Mesenchymal stem cell (in vitro differentiated cells and primary cell): Measurements from ENCODE around the gene PALM.

Experiments used
- DNase-seq: peaks from one replicate; pipeline ENCODE4 v3.0.0-alpha.2; 2013
- H2AFZ ChIP-seq: one replicate; pipeline ENCODE4 v1.6.1; 2013; ENCODE audit warnings: low read depth, mild to moderate bottlenecking, control low read depth, inconsistent platforms, low read length, moderate library complexity
- H2AK5ac ChIP-seq: 2 replicates; pipeline ENCODE4 v1.6.1; 2013; ENCODE audit warnings: low read length, moderate library complexity, mild to moderate bottlenecking, inconsistent platforms; ENCODE audit not compliant: severe bottlenecking
- H2BK120ac ChIP-seq: one replicate; pipeline ENCODE4 v1.6.1; 2013; ENCODE audit warnings: low read depth, mild to moderate bottlenecking, inconsistent platforms, low read length, moderate library complexity
- H2BK12ac ChIP-seq, 2 experiments: one replicate each; pipeline ENCODE4 v1.6.1; 2013; ENCODE audit warnings: inconsistent platforms in 2 of 2, low read length in 2 of 2, mild to moderate bottlenecking in 2 of 2, moderate library complexity in 2 of 2, control low read depth in 1 of 2
- H2BK15ac ChIP-seq: one replicate; pipeline ENCODE4 v1.6.1; 2013; ENCODE audit warnings: mild to moderate bottlenecking, low read depth, inconsistent platforms; ENCODE audit not compliant: poor library complexity, severe bottlenecking
- H2BK5ac ChIP-seq: 2 replicates; pipeline ENCODE4 v1.6.1; 2013; ENCODE audit warnings: low read depth, mild to moderate bottlenecking, low read length, control low read depth, inconsistent platforms; ENCODE audit not compliant: poor library complexity, severe bottlenecking
- H3K14ac ChIP-seq, 2 experiments: one replicate each; pipeline ENCODE4 v1.6.1; 2013; ENCODE audit warnings: inconsistent platforms in 2 of 2, low read length in 2 of 2, control low read depth in 1 of 2, mild to moderate bottlenecking in 1 of 2, moderate library complexity in 1 of 2
- H3K18ac ChIP-seq, 2 experiments: one replicate each; pipeline ENCODE4 v1.6.1; 2013; ENCODE audit warnings: inconsistent platforms in 2 of 2, low read length in 2 of 2, control low read depth in 1 of 2, low read depth in 1 of 2, mild to moderate bottlenecking in 1 of 2
- H3K23ac ChIP-seq, 2 experiments: one replicate each; pipeline ENCODE4 v1.6.1; 2013; ENCODE audit warnings: inconsistent platforms in 2 of 2, low read length in 2 of 2, mild to moderate bottlenecking in 2 of 2, moderate library complexity in 2 of 2, control low read depth in 1 of 2
- H3K27ac ChIP-seq: 2 replicates; pipeline ENCODE4 v1.5.1; 2013; ENCODE audit warnings: mild to moderate bottlenecking, moderate library complexity, low read length, control low read depth, inconsistent platforms; ENCODE audit not compliant: poor library complexity, severe bottlenecking
- H3K27me3 ChIP-seq, 2 experiments: 2 replicates each; pipeline versions ENCODE4 v1.6.1 to v1.7.0; 2013; ENCODE audit warnings: low read length in 2 of 2, mild to moderate bottlenecking in 2 of 2, moderate library complexity in 2 of 2, control low read depth in 1 of 2, inconsistent platforms in 1 of 2; ENCODE audit not compliant: control insufficient read depth in 1 of 2, insufficient read depth in 1 of 2
- H3K36me3 ChIP-seq, 2 experiments: 2 replicates each; pipeline versions ENCODE4 v1.6.1 to v1.7.0; 2013; ENCODE audit warnings: low read length in 2 of 2, control low read depth in 1 of 2, inconsistent platforms in 1 of 2, low read depth in 1 of 2, mild to moderate bottlenecking in 1 of 2; ENCODE audit not compliant: insufficient read depth in 2 of 2, control insufficient read depth in 1 of 2
- H3K4ac ChIP-seq, 2 experiments: one replicate each; pipeline ENCODE4 v1.6.1; 2013; ENCODE audit warnings: inconsistent platforms in 2 of 2, low read length in 2 of 2, mild to moderate bottlenecking in 2 of 2, moderate library complexity in 2 of 2, control low read depth in 1 of 2, low read depth in 1 of 2
- H3K4me1 ChIP-seq: 2 replicates; pipeline ENCODE4 v1.6.1; 2013; ENCODE audit warnings: low read depth, low read length, control low read depth; ENCODE audit not compliant: control insufficient read depth, insufficient read depth
- H3K4me2 ChIP-seq: 2 replicates; pipeline ENCODE4 v1.6.1; 2013; ENCODE audit warnings: low read length, mild to moderate bottlenecking, inconsistent platforms; ENCODE audit not compliant: poor library complexity, severe bottlenecking
- H3K4me3 ChIP-seq, 2 experiments: 2 replicates each; pipeline versions ENCODE4 v1.5.1 to v1.7.0; 2013; ENCODE audit warnings: low read length in 2 of 2, mild to moderate bottlenecking in 2 of 2, control low read depth in 1 of 2, low read depth in 1 of 2; ENCODE audit not compliant: insufficient read depth in 1 of 2
- H3K79me1 ChIP-seq: replicated peaks from 2 replicates; pipeline ENCODE4 v1.6.1; 2013; ENCODE audit warnings: mild to moderate bottlenecking, control low read depth, low read length, inconsistent platforms; ENCODE audit not compliant: poor library complexity, severe bottlenecking
- H3K9ac ChIP-seq: 2 replicates; pipeline ENCODE4 v1.7.0; 2013; ENCODE audit warnings: mild to moderate bottlenecking, low read length, moderate library complexity
- H3K9me3 ChIP-seq: 2 replicates; pipeline ENCODE4 v1.7.0; 2013; ENCODE audit warnings: mild to moderate bottlenecking, low read length; ENCODE audit not compliant: control insufficient read depth
- H4K8ac ChIP-seq: one replicate; pipeline ENCODE4 v1.6.1; 2013; ENCODE audit warnings: inconsistent platforms, mild to moderate bottlenecking, low read length, moderate library complexity
- H4K91ac ChIP-seq: one replicate; pipeline ENCODE4 v1.6.1; 2013; ENCODE audit warnings: mild to moderate bottlenecking, low read length, inconsistent platforms
- WGBS: methylation state at CpG from one replicate; pipeline ENCODE4 v1.1.7; 2013; ENCODE audit warnings: mixed read lengths; 5-methylcytosine and 5-hydroxymethylcytosine counted together

The PALM gene

DNA sequence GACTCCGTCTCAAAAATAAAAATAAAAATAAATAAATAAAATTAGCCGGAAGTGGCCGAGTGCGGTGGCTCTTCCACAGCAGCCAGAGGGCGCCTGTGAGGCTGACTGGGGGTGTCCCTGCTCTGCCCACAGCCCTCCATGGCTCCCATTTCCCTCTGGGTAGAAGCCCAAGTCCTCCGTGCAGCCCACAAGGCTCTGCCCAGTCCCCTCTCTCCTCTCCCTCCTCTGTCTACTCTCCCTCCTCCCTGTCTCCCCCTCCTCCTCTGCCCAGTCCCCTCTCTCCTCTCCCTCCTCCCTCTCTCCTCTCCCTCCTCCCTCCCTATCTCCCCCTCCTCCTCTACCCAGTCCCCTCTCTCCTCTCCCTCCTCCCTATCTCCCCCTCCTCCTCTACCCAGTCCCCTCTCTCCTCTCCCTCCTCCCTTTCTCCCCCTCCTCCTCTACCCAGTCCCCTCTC is 62.6 kb downstream of the PALM start:
- H3K79me1 ChIP-seq: no peaks in the 10 kb centered on the region
- peaks cover 16% of the 10 kb centered on the region for H3K4me1 ChIP-seq
- no peak overlapping the region for H2AFZ ChIP-seq
- peak; percentile 70 for DNase-seq
- no peak overlapping the region for H2AK5ac ChIP-seq
- H2BK5ac ChIP-seq: no peak overlapping the region
- no peaks in the 10 kb centered on the region for H3K9me3 ChIP-seq
- H2BK12ac ChIP-seq: no peak overlapping the region
- H3K27ac ChIP-seq: no peak overlapping the region
- H3K9ac ChIP-seq: no peak overlapping the region
- no peak overlapping the region for H2BK120ac ChIP-seq
- H3K14ac ChIP-seq: no peak overlapping the region
- no peaks in the 10 kb centered on the region for H3K27me3 ChIP-seq
- H3K4me3 ChIP-seq: no peak overlapping the region
- peak overlapping the region; percentile 57 for H4K8ac ChIP-seq
- 41% methylated on average over 5 of the region's 6 CpGs for WGBS
- no peak overlapping the region for H4K91ac ChIP-seq
- H3K23ac ChIP-seq: no peak overlapping the region
- no peak overlapping the region for H2BK15ac ChIP-seq
- H3K36me3 ChIP-seq: no peaks in the 10 kb centered on the region
- peak overlapping the region in 1 of 2 experiments; percentile 23 for H3K18ac ChIP-seq
- no peak overlapping the region for H3K4ac ChIP-seq
- H3K4me2 ChIP-seq: no peak overlapping the region

DNA sequence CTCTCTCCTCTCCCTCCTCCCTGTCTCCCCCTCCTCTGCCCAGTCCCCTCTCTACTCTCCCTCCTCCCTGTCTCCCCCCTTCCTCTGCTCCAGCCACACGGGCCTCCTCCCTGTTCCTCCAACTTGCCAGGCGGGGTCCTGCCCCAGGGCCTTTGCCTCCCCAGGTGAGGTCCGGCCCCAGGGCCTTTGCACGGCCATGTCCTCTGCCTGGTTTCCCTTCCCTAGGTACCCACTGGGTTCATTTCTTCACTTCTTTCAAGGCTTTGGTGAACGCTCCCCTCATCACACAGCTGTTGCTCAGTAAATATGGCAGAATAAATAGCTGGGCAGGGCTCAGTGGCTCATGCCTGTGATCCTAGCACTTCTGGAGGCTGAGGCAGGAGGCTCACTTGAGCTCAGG is 63.3 kb downstream of the PALM start:
- WGBS: 88% methylated on average over 5 of the region's 5 CpGs
- H2BK5ac ChIP-seq: no peak overlapping the region
- no peak overlapping the region for H3K4me3 ChIP-seq
- no peaks in the 10 kb centered on the region for H3K9me3 ChIP-seq
- peak overlapping the region; percentile 98 for H2AK5ac ChIP-seq
- H3K9ac ChIP-seq: no peak overlapping the region
- H4K91ac ChIP-seq: no peak overlapping the region
- no peak overlapping the region for H2AFZ ChIP-seq
- H3K4me1 ChIP-seq: peaks cover 20% of the 10 kb centered on the region
- H3K27ac ChIP-seq: no peak overlapping the region
- H3K23ac ChIP-seq: no peak overlapping the region
- H3K4me2 ChIP-seq: no peak overlapping the region
- H3K14ac ChIP-seq: no peak overlapping the region
- no peak overlapping the region for H4K8ac ChIP-seq
- H2BK12ac ChIP-seq: peak overlapping the region in 1 of 2 experiments; percentile 22
- DNase-seq: no peak
- H2BK120ac ChIP-seq: no peak overlapping the region
- H2BK15ac ChIP-seq: no peak overlapping the region
- peak overlapping the region in 1 of 2 experiments; percentile 11 for H3K4ac ChIP-seq
- H3K79me1 ChIP-seq: no peaks in the 10 kb centered on the region
- H3K27me3 ChIP-seq: no peaks in the 10 kb centered on the region
- H3K36me3 ChIP-seq: no peaks in the 10 kb centered on the region
- H3K18ac ChIP-seq: no peak overlapping the region

DNA sequence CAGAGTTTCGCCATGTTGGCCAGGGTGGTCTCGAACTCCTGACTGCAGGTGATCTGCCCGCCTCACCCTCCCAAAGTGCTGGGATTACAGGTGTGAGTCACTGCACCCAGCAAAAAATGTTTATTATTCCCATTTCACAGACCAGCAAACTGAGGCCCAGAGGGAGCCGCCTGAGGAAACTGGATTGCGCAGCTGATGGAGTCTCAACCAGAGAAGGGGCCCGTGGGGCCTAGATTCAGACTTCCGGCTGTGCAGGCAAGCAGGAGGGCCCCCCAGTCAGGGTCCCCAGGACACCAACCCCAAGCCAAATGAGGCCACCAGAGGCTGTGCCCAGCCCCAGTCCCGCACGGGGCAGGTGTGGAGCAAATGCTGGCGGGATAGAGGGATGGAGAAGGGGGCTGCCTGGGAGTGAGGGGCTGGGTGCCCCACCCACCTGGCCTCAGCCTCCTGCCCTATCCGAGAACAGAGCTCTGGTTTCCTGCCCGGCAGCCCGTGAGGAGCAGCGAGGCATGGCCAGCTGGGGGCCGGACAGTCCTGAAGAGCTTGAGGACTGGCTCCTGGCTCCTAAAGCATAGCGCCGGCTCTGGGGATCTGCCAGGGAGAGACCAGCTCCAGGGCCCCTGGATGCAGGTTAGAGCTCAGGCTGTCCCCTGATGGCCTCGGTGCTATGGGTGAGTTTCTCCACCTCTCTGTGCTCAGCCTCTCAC is 64.1 kb downstream of the PALM start:
- H3K4me1 ChIP-seq: peaks cover 22% of the 10 kb centered on the region
- peak overlapping the region; percentile 6 for H2BK15ac ChIP-seq
- H3K4ac ChIP-seq: no peak overlapping the region
- H2BK120ac ChIP-seq: peak overlapping the region; percentile 49
- H2BK12ac ChIP-seq: peak overlapping the region; percentile 8 to 21
- no peaks in the 10 kb centered on the region for H3K9me3 ChIP-seq
- H2AK5ac ChIP-seq: peak overlapping the region; percentile 68
- H3K36me3 ChIP-seq: no peaks in the 10 kb centered on the region
- H3K4me3 ChIP-seq: no peak overlapping the region
- WGBS: 57% methylated on average over 18 of the region's 18 CpGs
- H3K18ac ChIP-seq: peak overlapping the region in 1 of 2 experiments; percentile 54
- no peak overlapping the region for H3K4me2 ChIP-seq
- H2AFZ ChIP-seq: no peak overlapping the region
- peak overlapping the region; percentile 16 for H4K8ac ChIP-seq
- H2BK5ac ChIP-seq: no peak overlapping the region
- no peak for DNase-seq
- H3K79me1 ChIP-seq: no peaks in the 10 kb centered on the region
- H4K91ac ChIP-seq: no peak overlapping the region
- H3K27me3 ChIP-seq: no peaks in the 10 kb centered on the region
- H3K27ac ChIP-seq: peak overlapping the region; percentile 80
- H3K23ac ChIP-seq: no peak overlapping the region
- peak overlapping the region in 1 of 2 experiments; percentile 88 for H3K14ac ChIP-seq
- no peak overlapping the region for H3K9ac ChIP-seq

DNA sequence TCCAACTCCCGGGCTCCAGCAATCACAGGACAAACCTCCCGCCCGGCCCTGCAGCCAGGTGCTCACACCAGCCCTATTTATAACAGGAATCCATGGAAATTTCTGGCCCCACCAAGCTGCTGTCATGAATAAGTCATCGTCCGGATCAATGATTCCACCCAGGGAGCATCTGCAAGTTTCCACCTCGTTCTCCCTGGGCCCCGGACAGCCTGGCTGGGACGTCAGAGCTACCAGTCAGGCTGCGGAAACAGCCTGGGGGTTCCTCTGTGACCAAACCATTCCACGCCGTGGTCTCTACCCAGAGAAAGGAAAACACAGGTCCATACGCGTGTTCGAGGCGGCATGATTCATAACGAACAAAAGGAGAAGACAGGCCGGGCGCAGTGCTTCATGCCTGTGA is 67.8 kb downstream of the PALM start:
- Histone ChIP-seq H3K79me1 (no peaks in the 10 kb centered on the region), H3K4me1 (peaks cover 24% of the 10 kb centered on the region), H2BK120ac (no peak overlapping the region), H3K14ac (no peak overlapping the region), H2BK5ac (no peak overlapping the region), H3K36me3 (no peaks in the 10 kb centered on the region), H3K9me3 (no peaks in the 10 kb centered on the region), H3K4me3 (no peak overlapping the region), H3K9ac (no peak overlapping the region), H3K27me3 (no peaks in the 10 kb centered on the region), H2AK5ac (no peak overlapping the region), H2AFZ (no peak overlapping the region), H4K8ac (no peak overlapping the region), H3K23ac (no peak overlapping the region), H3K4ac (no peak overlapping the region), H2BK15ac (no peak overlapping the region), H3K4me2 (peak overlapping the region; percentile 14), H3K27ac (peak overlapping the region; percentile 79), H3K18ac (no peak overlapping the region), H4K91ac (no peak overlapping the region), H2BK12ac (peak overlapping the region in 1 of 2 experiments; percentile 77)
- no peak for DNase-seq
- 89% methylated on average over 18 of the region's 18 CpGs for WGBS
